DND-41 (cell line): ENCODE data around the gene MRPL40.

Experiments
- ATAC-seq: fragments of 200-7000 bp; cut with Tn5 transposase; 3 replicates; pipeline ENCODE4 v1.9.1; 2021; ENCODE audit warnings: low read depth; ENCODE audit not compliant: insufficient read depth
- DNase-seq: peaks from one replicate; pipeline ENCODE4 v3.0.0-alpha.2; 2020
- H2AFZ ChIP-seq: 2 replicates; pipeline ENCODE4 v1.6.0; 2012; ENCODE audit warnings: low read depth, low read length
- H3K27ac ChIP-seq: 2 replicates; pipeline ENCODE4 v1.5.1; 2012; ENCODE audit warnings: low read length, inconsistent platforms
- H3K27me3 ChIP-seq: fragments of 200-600 bp; sonication (generic); 2 replicates; pipeline ENCODE4 v1.6.0; 2012; ENCODE audit warnings: low read length, mild to moderate bottlenecking, inconsistent platforms; ENCODE audit not compliant: insufficient read depth, poor library complexity
- H3K36me3 ChIP-seq: 2 replicates; pipeline ENCODE4 v1.5.1; 2012; ENCODE audit warnings: low read length, inconsistent platforms; ENCODE audit not compliant: insufficient read depth
- H3K4me1 ChIP-seq: 2 replicates; pipeline ENCODE4 v1.5.1; 2012; ENCODE audit warnings: mild to moderate bottlenecking, low read length; ENCODE audit not compliant: insufficient read depth
- H3K4me2 ChIP-seq: 2 replicates; pipeline ENCODE4 v1.6.0; 2012; ENCODE audit warnings: mild to moderate bottlenecking, moderate library complexity, low read length, inconsistent platforms; ENCODE audit not compliant: insufficient read depth
- H3K4me3 ChIP-seq, 2 experiments: fragments of 200-600 bp in 1 of 2; shearing (Covaris generic) in 1 of 2; 2 replicates each; pipeline ENCODE4 v1.5.1; 2012 to 2016; ENCODE audit warnings: inconsistent platforms in 2 of 2, low read length in 2 of 2, mild to moderate bottlenecking in 2 of 2, low read depth in 1 of 2, moderate library complexity in 1 of 2
- H3K79me2 ChIP-seq: 2 replicates; pipeline ENCODE4 v1.6.0; 2012; ENCODE audit warnings: low read length, inconsistent platforms; ENCODE audit not compliant: insufficient read depth
- H3K9ac ChIP-seq: 2 replicates; pipeline ENCODE4 v1.6.0; 2012; ENCODE audit warnings: low read depth, mild to moderate bottlenecking, inconsistent platforms, low read length, moderate library complexity
- H3K9me3 ChIP-seq: 2 replicates; pipeline ENCODE4 v1.5.1; 2012; ENCODE audit warnings: low read length, moderate library complexity, mild to moderate bottlenecking, inconsistent platforms; ENCODE audit not compliant: insufficient read depth, severe bottlenecking
- H4K20me1 ChIP-seq: 2 replicates; pipeline ENCODE4 v1.6.0; 2012; ENCODE audit warnings: low read length; ENCODE audit not compliant: insufficient read depth
- EZH2 ChIP-seq: IDR thresholded peaks from 3 replicates; pipeline ENCODE4 v1.6.1; 2012; ENCODE audit warnings: borderline replicate concordance, low read depth, mild to moderate bottlenecking, moderate library complexity, low read length, inconsistent platforms; ENCODE audit not compliant: severe bottlenecking
- TF ChIP-seq, protein P1 (sequence below): IDR thresholded peaks from 2 replicates; pipeline ENCODE4 v1.5.1; 2012; ENCODE audit warnings: borderline replicate concordance, low read length, moderate library complexity, mild to moderate bottlenecking; ENCODE audit not compliant: poor library complexity, severe bottlenecking; ENCODE audit errors: extremely low read depth

Gene MRPL40

DNA sequence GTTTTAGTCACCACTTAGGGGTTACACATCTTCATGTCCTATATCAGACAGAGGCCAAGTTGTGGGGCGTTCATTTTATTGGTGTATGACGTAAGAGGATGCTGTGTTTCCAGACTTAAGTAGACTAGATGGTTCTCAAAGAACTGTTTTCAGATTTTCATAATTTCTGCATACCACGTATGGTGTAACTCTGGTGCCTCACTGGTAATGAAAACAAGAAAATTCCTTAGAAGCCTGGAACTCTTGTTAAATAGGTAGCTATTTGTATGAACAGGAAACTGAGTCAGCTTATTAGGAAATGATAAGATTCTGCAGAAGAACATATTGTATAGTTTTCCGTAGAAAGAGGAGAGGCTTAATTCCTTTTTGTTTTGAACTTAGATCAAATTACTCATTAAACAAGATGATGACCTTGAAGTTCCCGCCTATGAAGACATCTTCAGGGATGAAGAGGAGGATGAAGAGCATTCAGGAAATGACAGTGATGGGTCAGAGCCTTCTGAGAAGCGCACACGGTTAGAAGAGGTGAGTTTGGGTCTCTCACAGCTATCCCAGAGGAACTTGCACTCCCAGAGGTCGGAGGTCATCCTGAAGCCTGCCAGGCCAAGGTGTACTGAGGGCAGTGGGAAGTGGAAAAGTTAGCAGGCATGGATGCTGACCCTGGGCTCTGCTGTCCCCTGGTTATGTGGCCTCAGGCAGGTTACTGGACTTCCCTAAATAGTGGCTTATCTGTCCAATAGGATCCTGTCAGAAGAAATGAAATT lies 51.3 kb downstream of the MRPL40 start:
- Histone ChIP-seq H3K27ac (no peak overlapping the region), H3K4me2 (no peak overlapping the region)

More for the DNA sequence above, 51.3 kb downstream of the MRPL40 start:
- Histone ChIP-seq H3K4me1 (peaks cover 31% of the 10 kb centered on the region), H2AFZ (no peak overlapping the region), H4K20me1 (peaks cover 35% of the 10 kb centered on the region), H3K36me3 (peaks cover 76% of the 10 kb centered on the region), H3K79me2 (peaks cover 68% of the 10 kb centered on the region), H3K9ac (no peak overlapping the region), H3K27me3 (no peaks in the 10 kb centered on the region), H3K4me3 (no peak overlapping the region), H3K9me3 (no peaks in the 10 kb centered on the region)
- TF ChIP-seq, protein P1, sequence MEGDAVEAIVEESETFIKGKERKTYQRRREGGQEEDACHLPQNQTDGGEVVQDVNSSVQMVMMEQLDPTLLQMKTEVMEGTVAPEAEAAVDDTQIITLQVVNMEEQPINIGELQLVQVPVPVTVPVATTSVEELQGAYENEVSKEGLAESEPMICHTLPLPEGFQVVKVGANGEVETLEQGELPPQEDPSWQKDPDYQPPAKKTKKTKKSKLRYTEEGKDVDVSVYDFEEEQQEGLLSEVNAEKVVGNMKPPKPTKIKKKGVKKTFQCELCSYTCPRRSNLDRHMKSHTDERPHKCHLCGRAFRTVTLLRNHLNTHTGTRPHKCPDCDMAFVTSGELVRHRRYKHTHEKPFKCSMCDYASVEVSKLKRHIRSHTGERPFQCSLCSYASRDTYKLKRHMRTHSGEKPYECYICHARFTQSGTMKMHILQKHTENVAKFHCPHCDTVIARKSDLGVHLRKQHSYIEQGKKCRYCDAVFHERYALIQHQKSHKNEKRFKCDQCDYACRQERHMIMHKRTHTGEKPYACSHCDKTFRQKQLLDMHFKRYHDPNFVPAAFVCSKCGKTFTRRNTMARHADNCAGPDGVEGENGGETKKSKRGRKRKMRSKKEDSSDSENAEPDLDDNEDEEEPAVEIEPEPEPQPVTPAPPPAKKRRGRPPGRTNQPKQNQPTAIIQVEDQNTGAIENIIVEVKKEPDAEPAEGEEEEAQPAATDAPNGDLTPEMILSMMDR, result no peak
- no peak for TF ChIP-seq EZH2
- DNase-seq (no peak), ATAC-seq (no peak)
